ENCODE measurements around the gene PDE6B. TPM values are rescaled to one million over a fixed set of nuclear protein-coding genes. Genes with fewer than 3 reads are reported as not detected.
"Not testable (repeated sequence)": the region's sequence is repeated elsewhere in the genome, so short reads cannot be mapped to it uniquely, and the experiment has no call there.

PDE6B gene
- polyA plus RNA-seq, 1 donor (not counting 4 experiments of a cell fraction or from before 2014, with no cell fraction given) = not detected

- Histone ChIP-seq H3K9me1 (ENCODE audit: control insufficient read depth, extremely low read depth, insufficient read depth, low read length) (no peaks in the 10 kb centered on the region), H3K27me3 (ENCODE audit: control insufficient read depth, extremely low read depth, insufficient read depth, low read length) (no peaks in the 10 kb centered on the region), H3K79me2 (ENCODE audit: control insufficient read depth, insufficient read depth, low read length) (no peaks in the 10 kb centered on the region), H3K36me3 (ENCODE audit: control insufficient read depth in 2 of 2, extremely low read depth in 1 of 2, insufficient read depth in 2 of 2, low read length in 2 of 2) (no peaks in the 10 kb centered on the region), H2AFZ (ENCODE audit: control insufficient read depth, low read length) (no peak overlapping the region), H3K27ac (ENCODE audit: control insufficient read depth, insufficient read depth, low read length) (no peak overlapping the region), H3K4me1 (ENCODE audit: control insufficient read depth, extremely low read depth, insufficient read depth, low read length) (no peaks in the 10 kb centered on the region), H3K9ac (ENCODE audit: control insufficient read depth, extremely low read depth, insufficient read depth, low read length) (no peak overlapping the region), H3K4me2 (ENCODE audit: control insufficient read depth, extremely low read depth, insufficient read depth, low read depth, low read length) (no peak overlapping the region), H3K4me3 (ENCODE audit: control insufficient read depth in 2 of 3, extremely low read depth in 1 of 3, insufficient read depth in 2 of 3, low read depth in 1 of 3, low read length in 3 of 3) (no peak overlapping the region), H4K20me1 (ENCODE audit: control insufficient read depth, extremely low read depth, insufficient read depth, low read length) (no peaks in the 10 kb centered on the region), H3K9me3 (ENCODE audit: control insufficient read depth, low read depth, low read length) (no peaks in the 10 kb centered on the region)
- TF ChIP-seq CTCF (optimal IDR thresholded peaks at IDR 0.05 in 1 of 3, IDR thresholded peaks at IDR 0.05 in 1 of 3, conservative IDR thresholded peaks at IDR 0.05 in 1 of 3; ENCODE audit: extremely low read depth in 1 of 3, insufficient read depth in 2 of 3, low read length in 3 of 3) (no peak), EZH2 (IDR thresholded peaks at IDR 0.05; ENCODE audit: low read length) (no peak)
- FAIRE-seq (no peak), DNase-seq (ENCODE audit: low read depth, low spot score) (no peak)
- dilution Hi-C loops (cut with MboI; ENCODE audit: extremely low pct_ligation_motif_present, low sequenced_read_pairs) = no loop called here
These were observed 35.0 kb upstream of the PDE6B start for GRCh38 chr4:590313-590841.

GRCh38 chr4:592178-592577 is 33.2 kb upstream of the PDE6B start:
- H3K4me2 ChIP-seq (ENCODE audit: control insufficient read depth, extremely low read depth, insufficient read depth, low read depth, low read length); H3K4me3 ChIP-seq (ENCODE audit: control insufficient read depth in 2 of 3, extremely low read depth in 1 of 3, insufficient read depth in 2 of 3, low read depth in 1 of 3, low read length in 3 of 3); H4K20me1 ChIP-seq (ENCODE audit: control insufficient read depth, extremely low read depth, insufficient read depth, low read length); H3K4me1 ChIP-seq (ENCODE audit: control insufficient read depth, extremely low read depth, insufficient read depth, low read length); H3K27me3 ChIP-seq (ENCODE audit: control insufficient read depth, extremely low read depth, insufficient read depth, low read length); H3K9me3 ChIP-seq (ENCODE audit: control insufficient read depth, low read depth, low read length); H3K9me1 ChIP-seq (ENCODE audit: control insufficient read depth, extremely low read depth, insufficient read depth, low read length); FAIRE-seq; H3K27ac ChIP-seq (ENCODE audit: control insufficient read depth, insufficient read depth, low read length); H3K9ac ChIP-seq (ENCODE audit: control insufficient read depth, extremely low read depth, insufficient read depth, low read length); dilution Hi-C loops (cut with MboI; ENCODE audit: extremely low pct_ligation_motif_present, low sequenced_read_pairs); H3K79me2 ChIP-seq (ENCODE audit: control insufficient read depth, insufficient read depth, low read length); DNase-seq (ENCODE audit: low read depth, low spot score); H3K36me3 ChIP-seq (ENCODE audit: control insufficient read depth in 2 of 2, extremely low read depth in 1 of 2, insufficient read depth in 2 of 2, low read length in 2 of 2); H2AFZ ChIP-seq (ENCODE audit: control insufficient read depth, low read length): not testable (repeated sequence)

Data from keratinocyte (primary cell).